Measurements from ENCODE around the gene ELL.

Gene ELL

GRCh38 chr19:18435842-18436670 is 85.8 kb downstream of the ELL start:
- Mint-ChIP-seq H3K4me3 (peak overlapping the region; percentile 79), H3K27ac (peak overlapping the region; percentile 36), H3K4me1 (peaks cover 52% of the 10 kb centered on the region), H3K27me3 (ENCODE audit: low read depth, poor library complexity) (peaks cover 4% of the 10 kb centered on the region), H3K9me3 (no peaks in the 10 kb centered on the region), H3K36me3 (ENCODE audit: low read depth) (peaks cover 10% of the 10 kb centered on the region)
- no peak for TF ChIP-seq CTCF (IDR thresholded peaks at IDR 0.05)
- no peak for DNase-seq

- TF ChIP-seq CTCF (IDR thresholded peaks at IDR 0.05), result no peak
- H3K27me3 Mint-ChIP-seq (ENCODE audit: low read depth, poor library complexity), result peaks cover 4% of the 10 kb centered on the region
- H3K27ac Mint-ChIP-seq, result no peak overlapping the region
- no peak overlapping the region for H3K4me3 Mint-ChIP-seq
- peaks cover 51% of the 10 kb centered on the region for H3K4me1 Mint-ChIP-seq
- DNase-seq, result no peak
- H3K36me3 Mint-ChIP-seq (ENCODE audit: low read depth), result peaks cover 10% of the 10 kb centered on the region
- H3K9me3 Mint-ChIP-seq, result no peaks in the 10 kb centered on the region
Measured at GRCh38 chr19:18435178-18435841, 86.6 kb downstream of the ELL start.

GRCh38 chr19:18434411-18435175 is 87.3 kb downstream of the ELL start:
- no peak for TF ChIP-seq CTCF (IDR thresholded peaks at IDR 0.05)
- H3K4me1 Mint-ChIP-seq, result peaks cover 50% of the 10 kb centered on the region

GRCh38 chr19:18433735-18434398 is 88.0 kb downstream of the ELL start:
- H3K27ac Mint-ChIP-seq, result no peak overlapping the region
- peak; percentile 73 for DNase-seq

More at GRCh38 chr19:18434411-18435175, 87.3 kb downstream of the ELL start:
- Mint-ChIP-seq H3K4me3 (peak overlapping the region; percentile 71), H3K36me3 (ENCODE audit: low read depth) (peaks cover 10% of the 10 kb centered on the region), H3K27me3 (ENCODE audit: low read depth, poor library complexity) (peaks cover 4% of the 10 kb centered on the region), H3K9me3 (no peaks in the 10 kb centered on the region), H3K27ac (no peak overlapping the region)
- DNase-seq, result no peak

More at GRCh38 chr19:18433735-18434398, 88.0 kb downstream of the ELL start:
- TF ChIP-seq CTCF (IDR thresholded peaks at IDR 0.05), result no peak
- H3K27me3 Mint-ChIP-seq (ENCODE audit: low read depth, poor library complexity), result peaks cover 4% of the 10 kb centered on the region
- H3K4me1 Mint-ChIP-seq, result peaks cover 43% of the 10 kb centered on the region
- H3K9me3 Mint-ChIP-seq, result no peaks in the 10 kb centered on the region
- H3K36me3 Mint-ChIP-seq (ENCODE audit: low read depth), result peaks cover 10% of the 10 kb centered on the region
- peak overlapping the region; percentile 71 for H3K4me3 Mint-ChIP-seq
